Suprapubic skin (tissue), 4 donors: Measurements from ENCODE around the gene CORO1C.

ENCODE experiments used
- CTCF ChIP-seq, 2 donors: fragments of 200-600 bp in 1 of 2; fragments of 450-650 bp in 1 of 2; sonication (generic) in 1 of 2; IDR thresholded peaks; one replicate each; pipeline ENCODE4 v1.5.1; 2016 to 2019; ENCODE audit warnings: antibody characterized with exemption in 2 of 2, mild to moderate bottlenecking in 1 of 2, moderate library complexity in 1 of 2
- POLR2A ChIP-seq, 2 donors: fragments of 450-650 bp; IDR thresholded peaks; one replicate each; pipeline ENCODE4 v1.6.1; 2017; ENCODE audit warnings: antibody characterized with exemption in 2 of 2, mild to moderate bottlenecking in 2 of 2, moderate library complexity in 2 of 2
- POLR2AphosphoS5 ChIP-seq, 3 donors: sonication (generic); formaldehyde crosslinking; IDR thresholded peaks; one replicate each; pipeline ENCODE4 v1.6.1; 2017; ENCODE audit warnings: antibody characterized with exemption in 3 of 3

DNA sequence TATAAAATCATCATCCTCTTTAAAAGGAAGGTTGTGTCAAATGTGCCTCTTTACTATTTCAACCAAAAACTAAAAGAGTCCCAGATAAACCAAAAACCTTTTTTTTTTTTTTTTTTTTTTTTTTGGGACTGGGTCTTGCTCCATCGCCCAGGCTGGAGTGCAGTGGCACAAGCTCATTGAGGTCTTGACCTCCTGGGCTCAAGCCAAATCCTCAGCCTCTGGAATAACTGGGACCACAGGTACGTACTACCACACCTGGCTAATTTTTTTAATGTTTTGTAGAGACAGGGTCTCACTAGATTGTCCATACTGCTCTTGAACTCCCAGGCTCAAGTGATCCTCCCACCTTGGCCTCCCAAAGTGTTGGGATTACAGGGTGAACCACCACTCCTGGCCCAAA, 81.2 kb downstream of the CORO1C start:
- TF ChIP-seq CTCF (IDR thresholded peaks at IDR 0.05) (no peak), POLR2A (IDR thresholded peaks at IDR 0.05) (no peak), POLR2AphosphoS5 (IDR thresholded peaks at IDR 0.05) (no peak)
